Hematopoietic multipotent progenitor cell treated with erythropoietin and hydrocortisone succinate and interleukin-3 and kit ligand, for 6 days (in vitro differentiated cells): ENCODE measurements around the gene TUBGCP6.
A peak's percentile ranks its signal among the peaks of the same experiment; 100 is the strongest.

Experiments
- DNase-seq: peaks from one replicate; pipeline ENCODE4 v3.0.0-alpha.2; 2015

TUBGCP6 gene

GRCh38 chr22:50250555-50251476 is 6.0 kb upstream of the TUBGCP6 start, which contains the start of gene HDAC10:
TSS of gene HDAC10 (minus strand) at chr22:50251265. CDS start at chr22:50251032, 233 bp downstream.
- DNase-seq, result peak; percentile 93

- DNase-seq, result no peak
These were observed 5.4 kb upstream of the TUBGCP6 start for GRCh38 chr22:50250249-50250554.

- no peak for DNase-seq
These were observed 4.8 kb upstream of the TUBGCP6 start for GRCh38 chr22:50249341-50250248.

- DNase-seq, result no peak
These were observed 3.6 kb upstream of the TUBGCP6 start for GRCh38 chr22:50248196-50249081.

- peak; percentile 51 for DNase-seq
These were observed 2.9 kb upstream of the TUBGCP6 start for GRCh38 chr22:50247748-50248147.

GRCh38 chr22:50246242-50247175 is 1.7 kb upstream of the TUBGCP6 start:
- peak; percentile 35 for DNase-seq

GRCh38 chr22:50245214-50246072 is 620 bp upstream of the TUBGCP6 start:
- no peak for DNase-seq

GRCh38 chr22:50243685-50244419 is 971 bp downstream of the TUBGCP6 start:
- no peak for DNase-seq

GRCh38 chr22:50242406-50242949 is 2.3 kb downstream of the TUBGCP6 start:
- no peak for DNase-seq

GRCh38 chr22:50238755-50239154 is 6.1 kb downstream of the TUBGCP6 start:
- no peak for DNase-seq

GRCh38 chr22:50236731-50237409 is 8.0 kb downstream of the TUBGCP6 start:
- DNase-seq, result peak; percentile 58

GRCh38 chr22:50233223-50233622 is 11.6 kb downstream of the TUBGCP6 start:
- no peak for DNase-seq

GRCh38 chr22:50232481-50233151 is 12.2 kb downstream of the TUBGCP6 start:
- DNase-seq, result no peak

GRCh38 chr22:50229370-50229769 is 15.5 kb downstream of the TUBGCP6 start:
- DNase-seq, result no peak

GRCh38 chr22:50228366-50228765 is 16.5 kb downstream of the TUBGCP6 start:
- DNase-seq, result no peak

- no peak for DNase-seq
These were observed 17.1 kb downstream of the TUBGCP6 start for GRCh38 chr22:50227579-50228215.

- DNase-seq, result no peak
These were observed 18.0 kb downstream of the TUBGCP6 start for GRCh38 chr22:50226875-50227165.
